CD4-positive, alpha-beta T cell treated with Interleukin-17A for 4 hours (primary cell): ENCODE measurements around the gene COPS3.

Source experiments
- DNase-seq: peaks from one replicate; pipeline ENCODE4 v3.0.0-alpha.2; 2020; ENCODE audit warnings: mixed read lengths

COPS3 gene

DNA sequence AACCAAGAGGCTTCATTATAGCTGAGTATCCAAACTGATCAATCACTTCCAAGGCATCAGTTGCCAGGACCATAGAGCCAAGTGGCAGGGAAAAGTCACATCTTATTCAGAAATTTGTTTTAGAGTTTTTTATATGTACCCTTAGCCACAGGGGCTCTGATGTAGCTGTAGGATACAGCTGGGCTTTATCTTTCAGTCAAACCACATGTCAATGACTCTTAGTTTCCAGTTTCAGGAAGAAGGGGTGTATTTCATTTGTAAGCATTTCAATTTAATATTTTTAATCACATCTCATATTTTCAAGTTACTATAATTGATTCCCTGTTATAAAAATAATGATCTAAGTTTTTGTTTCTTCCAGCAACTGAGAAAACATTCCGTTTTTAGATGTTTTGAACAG is 41.2 kb downstream of the COPS3 start:
- no peak for DNase-seq

- peak; percentile 93 for DNase-seq
Observed at GRCh38 chr17:17237026-17237799, 43.8 kb downstream of the COPS3 start, which contains the start of gene FLCN. Gene FLCN, minus strand, starts transcription at chr17:17237168. Its CDS starts 9,031 bp downstream, at chr17:17228137.

- DNase-seq: peak; percentile 10
Observed at GRCh38 chr17:17236295-17237025, 44.6 kb downstream of the COPS3 start.

- DNase-seq: no peak
Observed at GRCh38 chr17:17235212-17236174, 45.6 kb downstream of the COPS3 start.

DNA sequence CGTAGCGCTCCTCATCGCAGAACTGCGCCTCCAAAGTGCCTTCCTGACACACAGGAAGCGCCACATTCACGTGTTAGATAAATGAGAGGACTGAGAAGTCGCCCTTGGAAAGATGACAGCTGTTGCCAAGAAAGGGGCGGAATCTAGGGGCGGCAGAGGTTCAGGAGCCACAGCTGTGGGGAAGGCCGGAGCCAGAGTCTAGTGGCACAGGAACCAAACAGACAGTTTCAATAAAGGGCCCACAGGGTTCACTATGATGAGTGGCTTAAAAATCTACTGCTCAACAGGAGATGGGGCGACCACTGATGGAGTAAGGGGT is 48.8 kb downstream of the COPS3 start:
- DNase-seq: no peak

- no peak for DNase-seq
Observed at GRCh38 chr17:17231621-17232302, 49.3 kb downstream of the COPS3 start.

DNA sequence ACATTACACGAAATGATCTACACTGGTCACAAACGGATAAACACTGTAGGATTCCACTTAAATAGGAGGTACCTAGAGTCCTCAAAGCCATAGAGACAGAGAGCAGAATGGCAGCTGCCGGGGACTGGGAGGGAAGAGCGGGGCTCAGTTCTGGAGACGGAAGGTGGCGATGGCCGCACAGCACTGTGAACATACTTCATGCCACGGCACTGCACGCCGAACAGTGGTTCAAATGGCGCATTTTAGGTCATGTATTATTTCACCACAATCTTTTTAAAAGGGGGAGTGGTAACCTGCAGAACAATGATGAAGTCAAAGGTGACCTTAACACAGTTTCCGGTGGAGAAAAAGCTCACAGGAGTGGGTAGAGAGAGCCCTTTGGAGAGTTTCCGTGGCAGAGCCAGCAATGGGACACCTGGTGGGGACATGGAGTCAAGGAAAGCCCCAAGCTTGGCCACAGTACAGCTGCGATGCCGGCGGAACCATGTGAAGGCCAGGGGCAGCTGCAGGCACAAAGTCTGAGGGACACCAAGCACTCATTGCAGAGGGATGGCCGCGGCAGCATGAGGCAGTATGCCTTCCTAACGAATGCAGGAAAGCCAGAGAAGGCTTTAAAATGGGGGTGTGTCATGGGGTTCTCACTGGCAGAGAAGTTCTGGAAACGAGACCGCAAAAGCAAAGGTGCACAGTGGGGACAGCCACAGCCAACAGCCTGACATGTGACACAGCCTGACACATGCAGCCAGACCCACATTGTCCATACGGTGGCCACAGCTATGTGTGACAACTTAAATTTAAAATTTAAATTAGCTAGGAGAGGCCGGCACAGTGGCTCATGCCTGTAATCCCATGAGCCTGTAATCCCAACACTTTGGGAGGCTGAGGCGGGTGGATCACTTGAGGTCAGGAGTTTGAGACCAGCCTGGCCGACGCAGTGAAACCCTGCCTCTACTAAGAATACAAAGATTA is 51.3 kb downstream of the COPS3 start:
- no peak for DNase-seq

DNA sequence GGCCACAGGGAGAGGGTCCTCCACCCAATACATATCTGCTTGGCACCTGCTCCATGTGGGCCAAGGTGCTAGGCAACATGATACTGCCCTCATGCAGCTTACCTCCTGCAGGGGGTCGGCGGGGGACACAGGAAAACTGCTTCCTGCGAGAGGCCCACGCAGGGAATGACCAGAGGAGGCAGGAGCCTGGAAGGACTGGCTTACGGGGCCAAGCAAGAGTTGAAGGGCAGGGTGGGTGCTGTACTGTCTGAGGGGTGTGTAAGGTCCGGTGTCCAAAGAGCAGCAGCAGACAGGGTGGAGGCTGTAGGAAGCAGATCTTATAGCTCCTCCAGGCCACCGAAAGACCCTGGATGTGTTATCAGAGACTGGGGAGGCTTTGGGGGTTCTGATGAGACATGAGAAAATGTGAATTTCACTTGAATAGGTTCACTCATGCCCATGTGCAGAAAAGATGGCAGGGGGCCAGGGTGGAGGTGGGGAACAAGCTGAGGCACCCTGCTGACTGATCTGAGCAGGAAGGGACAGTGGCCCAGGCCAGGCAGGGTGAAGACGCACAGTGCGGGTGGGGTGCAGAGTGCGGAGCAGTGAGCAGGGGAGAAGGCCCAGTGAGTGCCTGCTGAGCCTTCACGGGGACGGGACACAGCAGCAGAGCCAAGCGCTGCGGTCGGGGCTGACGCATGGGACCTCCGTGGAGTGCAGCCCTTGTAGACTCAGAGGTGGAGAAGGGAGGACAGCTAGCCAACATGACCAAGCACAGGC is 52.3 kb downstream of the COPS3 start:
- no peak for DNase-seq

GRCh38 chr17:17227608-17228520 is 53.2 kb downstream of the COPS3 start:
- no peak for DNase-seq

GRCh38 chr17:17226451-17227265 is 54.4 kb downstream of the COPS3 start:
- no peak for DNase-seq

- DNase-seq: no peak
Observed at GRCh38 chr17:17225901-17226300, 55.1 kb downstream of the COPS3 start.

- no peak for DNase-seq
Observed at GRCh38 chr17:17224137-17224536, 56.9 kb downstream of the COPS3 start.

DNA sequence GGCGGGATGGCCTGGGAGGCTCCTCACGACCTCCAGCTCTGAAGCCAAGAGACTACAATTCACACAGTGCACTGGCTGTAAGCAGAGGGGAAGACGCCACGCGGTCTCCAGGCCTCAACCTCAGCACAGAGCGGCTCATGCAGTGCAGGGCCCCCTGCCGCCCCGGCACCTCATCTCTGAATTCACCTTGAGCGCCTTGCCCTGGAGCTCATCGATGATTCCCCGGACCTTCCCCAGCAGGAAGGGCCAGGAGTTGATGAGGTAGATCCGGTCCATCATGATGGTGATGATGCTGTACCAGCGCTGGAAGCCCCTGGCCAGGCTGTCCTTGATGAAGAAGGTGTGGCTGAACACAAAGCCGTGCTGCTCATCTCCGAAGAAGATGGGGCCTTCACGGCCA is 57.3 kb downstream of the COPS3 start:
- DNase-seq: no peak

DNA sequence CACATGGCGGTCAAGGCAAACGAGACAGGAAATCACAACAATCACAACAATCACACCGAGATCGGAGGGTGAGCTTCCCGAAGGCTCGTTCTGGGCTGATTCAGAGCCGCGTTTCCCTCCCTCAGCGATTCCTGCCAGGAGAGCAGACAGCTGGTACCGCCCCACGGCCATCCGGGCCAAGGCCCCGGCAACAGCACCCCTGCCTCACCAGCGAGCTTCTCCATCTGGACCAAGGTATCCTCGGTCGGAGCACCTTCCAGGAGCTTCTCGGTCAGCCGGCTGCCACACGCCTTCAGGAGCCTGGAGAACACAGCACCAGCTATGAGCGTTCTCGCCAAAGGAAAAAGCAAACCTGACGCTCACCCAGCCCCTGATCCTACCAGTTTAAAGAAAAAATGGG is 59.7 kb downstream of the COPS3 start:
- no peak for DNase-seq

DNA sequence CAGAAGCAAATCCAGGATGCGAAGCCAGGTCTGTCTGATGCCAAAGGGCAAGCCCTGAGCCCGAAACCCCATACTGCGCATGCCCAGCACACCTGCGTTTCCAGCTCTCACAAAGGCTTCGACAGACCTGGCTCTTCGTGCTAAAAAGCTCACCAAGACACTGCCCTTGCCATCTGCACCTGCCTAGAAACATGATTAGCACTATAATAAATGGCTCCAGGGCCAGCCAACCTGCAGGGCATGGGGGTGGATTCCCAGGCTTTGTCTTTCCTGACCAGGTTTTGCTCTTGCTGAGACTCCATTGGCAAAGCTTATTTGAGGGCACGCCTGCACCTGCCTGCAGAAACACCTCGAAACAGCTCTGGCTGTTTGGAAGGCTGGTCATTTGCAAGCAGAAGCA is 60.5 kb downstream of the COPS3 start:
- DNase-seq: no peak

- DNase-seq: no peak
Observed at GRCh38 chr17:17217995-17218394, 63.1 kb downstream of the COPS3 start.

DNA sequence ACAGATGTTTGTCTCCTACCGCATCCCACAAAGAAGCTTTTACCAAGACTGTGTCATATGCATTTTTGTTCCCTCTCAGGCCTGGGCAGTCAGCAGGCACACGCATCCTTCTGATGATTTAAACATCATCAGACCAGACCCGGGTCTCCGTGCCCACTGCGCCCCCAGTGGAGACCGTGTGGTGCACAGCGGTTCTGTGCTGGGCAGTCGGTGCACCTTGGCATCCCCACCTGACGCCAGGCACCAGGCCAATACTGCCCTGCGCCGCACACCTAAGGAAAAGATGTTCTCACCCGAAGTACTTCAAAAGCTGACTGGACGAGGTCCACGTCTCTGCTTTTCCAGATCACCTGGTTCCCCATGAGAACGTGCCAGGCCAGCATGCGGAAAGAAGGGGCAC is 64.3 kb downstream of the COPS3 start:
- DNase-seq: peak; percentile 10

- DNase-seq: no peak
Observed at GRCh38 chr17:17216236-17216635, 64.8 kb downstream of the COPS3 start.

GRCh38 chr17:17215575-17215974 is 65.5 kb downstream of the COPS3 start:
- no peak for DNase-seq
